BLaER1 treated with 17β-estradiol and CSF1 and Interleukin-3, amounts not matched to agents 10 nM and 100 nM (cell line): ENCODE data around the gene MPHOSPH9.
A peak's percentile ranks its signal among the peaks of the same experiment; 100 is the strongest.

Experiments
- H3K27ac ChIP-seq, 11 experiments: shearing (Covaris generic); formaldehyde crosslinking; 2 replicates each; pipeline ENCODE4 v1.8.1; 2022
- H3K27me3 ChIP-seq, 11 experiments: shearing (Covaris generic); formaldehyde crosslinking; 2 replicates each; pipeline ENCODE4 v1.8.1; 2022
- H3K36me3 ChIP-seq, 11 experiments: shearing (Covaris generic); formaldehyde crosslinking; 2 replicates each; pipeline ENCODE4 v1.8.1; 2022
- H3K4me1 ChIP-seq, 10 experiments: shearing (Covaris generic); formaldehyde crosslinking; 2 replicates each; pipeline ENCODE4 v1.8.1; 2022
- H3K4me2 ChIP-seq, 11 experiments: shearing (Covaris generic); formaldehyde crosslinking; 2 replicates each; pipeline ENCODE4 v1.8.1; 2022
- H3K4me3 ChIP-seq, 10 experiments: shearing (Covaris generic); formaldehyde crosslinking; 2 replicates each; pipeline ENCODE4 v1.8.1; 2022
- H3K9ac ChIP-seq, 11 experiments: shearing (Covaris generic); formaldehyde crosslinking; 2 replicates each; pipeline ENCODE4 v1.8.1; 2022
- H3K9me3 ChIP-seq, 11 experiments: shearing (Covaris generic); formaldehyde crosslinking; replicated peaks in 1 of 11; 2 replicates each; pipeline ENCODE4 v1.8.1; 2022
- H4K20me1 ChIP-seq, 11 experiments: shearing (Covaris generic); formaldehyde crosslinking; 2 replicates each; pipeline ENCODE4 v1.8.1; 2022
- Cebpa-rat ChIP-seq, 11 experiments: shearing (Covaris generic); IDR thresholded peaks; 2 replicates each; pipeline ENCODE4 v1.8.1; 2022

MPHOSPH9 gene

GRCh38 chr12:123142921-123143735, 89.8 kb downstream of the MPHOSPH9 start:
- Histone ChIP-seq H3K27me3 (peaks cover 0 to 8% (median 4%) of the 10 kb centered on the region in 11 experiments; a peak in 16 of 22 replicates), H3K27ac (peak overlapping the region; percentile 2 to 83 (median 71); a peak in 20 of 22 replicates), H3K4me2 (peak overlapping the region; percentile 79 to 99 (median 92)), H3K9ac (peak overlapping the region; percentile 14 to 77 (median 69); a peak in 19 of 22 replicates), H3K36me3 (peaks cover 0 to 2% (median 0%) of the 10 kb centered on the region in 11 experiments; a peak in 1 of 22 replicates), H3K4me1 (peaks cover 54 to 85% (median 71%) of the 10 kb centered on the region in 10 experiments), H4K20me1 (peaks cover 0 to 5% (median 0%) of the 10 kb centered on the region in 11 experiments; a peak in 3 of 22 replicates), H3K9me3 (no peaks in the 10 kb centered on the region), H3K4me3 (peak overlapping the region in 6 of 10 experiments; percentile 35 to 53 (median 44); a peak in 9 of 20 replicates)
- no peak for TF ChIP-seq Cebpa-rat (IDR thresholded peaks at IDR 0.05)

GRCh38 chr12:123142518-123142840, 90.5 kb downstream of the MPHOSPH9 start:
- H3K4me3 ChIP-seq: peak overlapping the region in 2 of 10 experiments; percentile 37 to 53; a peak in 2 of 20 replicates
- no peaks in the 10 kb centered on the region; a peak in 1 of 22 replicates for H4K20me1 ChIP-seq
- H3K27me3 ChIP-seq: peaks cover 0 to 2% (median 0%) of the 10 kb centered on the region in 11 experiments; a peak in 1 of 22 replicates
- peak overlapping the region; percentile 79 to 99 (median 92) for H3K4me2 ChIP-seq
- H3K27ac ChIP-seq: peak overlapping the region in 7 of 11 experiments; percentile 70 to 83 (median 75); a peak in 7 of 22 replicates
- H3K4me1 ChIP-seq: peaks cover 48 to 81% (median 65%) of the 10 kb centered on the region in 10 experiments
- no peak for TF ChIP-seq Cebpa-rat (IDR thresholded peaks at IDR 0.05)
- no peaks in the 10 kb centered on the region for H3K9me3 ChIP-seq
- peaks cover 0 to 8% (median 0%) of the 10 kb centered on the region in 11 experiments; a peak in 5 of 22 replicates for H3K36me3 ChIP-seq
- peak overlapping the region in 5 of 11 experiments; percentile 61 to 77 (median 75); a peak in 6 of 22 replicates for H3K9ac ChIP-seq

GRCh38 chr12:123141615-123142517, 91.1 kb downstream of the MPHOSPH9 start:
- Histone ChIP-seq H3K4me2 (peak overlapping the region; percentile 79 to 99 (median 92)), H3K4me1 (peaks cover 44 to 81% (median 64%) of the 10 kb centered on the region in 10 experiments), H3K4me3 (no peak overlapping the region; a peak in 1 of 20 replicates), H4K20me1 (no peaks in the 10 kb centered on the region; a peak in 1 of 22 replicates), H3K9me3 (0 out of 22 replicates have a peak, but pooled peaks cover 0 to under 1% (median 0%) of the 10 kb centered on the region in 11 experiments), H3K27me3 (no peaks in the 10 kb centered on the region), H3K9ac (peak overlapping the region in 3 of 11 experiments; percentile 27 to 75 (median 73); a peak in 3 of 22 replicates), H3K36me3 (peaks cover 0 to 14% (median 4%) of the 10 kb centered on the region in 11 experiments; a peak in 8 of 22 replicates), H3K27ac (peak overlapping the region in 4 of 11 experiments; percentile 71 to 83 (median 77); a peak in 5 of 22 replicates)
- no peak for TF ChIP-seq Cebpa-rat (IDR thresholded peaks at IDR 0.05)

- peak overlapping the region; percentile 79 to 99 (median 92) for H3K4me2 ChIP-seq
- peaks cover 0 to 21% (median 5%) of the 10 kb centered on the region in 11 experiments; a peak in 9 of 22 replicates for H3K36me3 ChIP-seq
- H4K20me1 ChIP-seq: no peaks in the 10 kb centered on the region; a peak in 1 of 22 replicates
- no peak for TF ChIP-seq Cebpa-rat (IDR thresholded peaks at IDR 0.05)
- H3K27ac ChIP-seq: peak overlapping the region in 3 of 11 experiments; percentile 38 to 79 (median 75); a peak in 5 of 22 replicates
- 0 out of 20 replicates have a peak overlapping the region, but pooled peaks of 1 of the 10 experiments have one; percentile 5 for H3K4me3 ChIP-seq
- H3K9ac ChIP-seq: peak overlapping the region in 5 of 11 experiments; percentile 27 to 52 (median 49); a peak in 5 of 22 replicates
- no peaks in the 10 kb centered on the region for H3K27me3 ChIP-seq
- H3K9me3 ChIP-seq: peaks cover 0 to 7% (median 0%) of the 10 kb centered on the region in 11 experiments; a peak in 4 of 22 replicates
- H3K4me1 ChIP-seq: peaks cover 44 to 83% (median 64%) of the 10 kb centered on the region in 10 experiments
Observed at GRCh38 chr12:123140676-123141614, 92.0 kb downstream of the MPHOSPH9 start.

GRCh38 chr12:123139926-123140675, 92.8 kb downstream of the MPHOSPH9 start:
- Histone ChIP-seq H3K4me2 (peak overlapping the region; percentile 45 to 99 (median 77)), H3K4me1 (peaks cover 44 to 78% (median 63%) of the 10 kb centered on the region in 10 experiments), H3K9ac (peak overlapping the region in 8 of 11 experiments; percentile 13 to 52 (median 34); a peak in 11 of 22 replicates), H3K27ac (peak overlapping the region in 5 of 11 experiments; percentile 4 to 44 (median 38); a peak in 6 of 22 replicates), H3K36me3 (peaks cover 0 to 27% (median 5%) of the 10 kb centered on the region in 11 experiments; a peak in 9 of 22 replicates), H4K20me1 (no peaks in the 10 kb centered on the region; a peak in 1 of 22 replicates), H3K27me3 (no peaks in the 10 kb centered on the region), H3K9me3 (peaks cover 0 to 12% (median 0%) of the 10 kb centered on the region in 11 experiments; a peak in 6 of 22 replicates), H3K4me3 (0 out of 20 replicates have a peak overlapping the region, but pooled peaks of 1 of the 10 experiments have one; percentile 5)
- no peak for TF ChIP-seq Cebpa-rat (IDR thresholded peaks at IDR 0.05)

- H3K4me3 ChIP-seq: no peak overlapping the region
- H3K4me1 ChIP-seq: peaks cover 27 to 78% (median 58%) of the 10 kb centered on the region in 10 experiments
- no peak for TF ChIP-seq Cebpa-rat (IDR thresholded peaks at IDR 0.05)
- H3K27me3 ChIP-seq: no peaks in the 10 kb centered on the region
- H4K20me1 ChIP-seq: no peaks in the 10 kb centered on the region
- peaks cover 0 to 12% (median 3%) of the 10 kb centered on the region in 11 experiments; a peak in 7 of 22 replicates for H3K9me3 ChIP-seq
- H3K9ac ChIP-seq: no peak overlapping the region
- H3K36me3 ChIP-seq: peaks cover 0 to 35% (median 5%) of the 10 kb centered on the region in 11 experiments; a peak in 9 of 22 replicates
- no peak overlapping the region for H3K4me2 ChIP-seq
- H3K27ac ChIP-seq: no peak overlapping the region
Observed at GRCh38 chr12:123135688-123136087, 97.3 kb downstream of the MPHOSPH9 start.
